Mesothelial cell of epicardium (in vitro differentiated cells): ENCODE results near the gene CHRND. TPM values are rescaled to one million over a fixed set of nuclear protein-coding genes. Genes with fewer than 3 reads are reported as not detected.

ENCODE experiments used
- DNase-seq, 2 experiments: peaks; one replicate each; pipeline ENCODE4 v3.0.0; 2021; ENCODE audit warnings: low spot score in 2 of 2; ENCODE audit not compliant: unreplicated experiment in 2 of 2
- H3K27ac Mint-ChIP-seq: 2 replicates; pipeline ENCODE4 v1.8.0; 2021; ENCODE audit warnings: mixed read lengths
- H3K27me3 Mint-ChIP-seq: 2 replicates; pipeline ENCODE4 v1.8.0; 2021; ENCODE audit warnings: low read depth, mixed read lengths
- H3K36me3 Mint-ChIP-seq: 2 replicates; pipeline ENCODE4 v1.8.0; 2021; ENCODE audit warnings: mixed read lengths
- H3K4me1 Mint-ChIP-seq: 2 replicates; pipeline ENCODE4 v1.8.0; 2021; ENCODE audit warnings: mixed read lengths
- H3K4me3 Mint-ChIP-seq: 2 replicates; pipeline ENCODE4 v1.8.0; 2021; ENCODE audit warnings: mild to moderate bottlenecking, moderate library complexity, mixed read lengths
- H3K9me3 Mint-ChIP-seq: 2 replicates; pipeline ENCODE4 v1.8.0; 2021; ENCODE audit warnings: mixed read lengths
- CTCF ChIP-seq: fragments of 200-600 bp; sonication (generic); IDR thresholded peaks from one replicate; pipeline ENCODE4 v1.5.0; 2021; ENCODE audit warnings: antibody characterized with exemption; ENCODE audit not compliant: unreplicated experiment
- total RNA-seq: library from RNA; stranded (reverse); gene quantifications from 3 replicates; pipeline ENCODE4 v1.2.1, GENCODE V29; 2021

CHRND gene
- total RNA-seq, 1 donor from 2014 or later, result not detected

DNA sequence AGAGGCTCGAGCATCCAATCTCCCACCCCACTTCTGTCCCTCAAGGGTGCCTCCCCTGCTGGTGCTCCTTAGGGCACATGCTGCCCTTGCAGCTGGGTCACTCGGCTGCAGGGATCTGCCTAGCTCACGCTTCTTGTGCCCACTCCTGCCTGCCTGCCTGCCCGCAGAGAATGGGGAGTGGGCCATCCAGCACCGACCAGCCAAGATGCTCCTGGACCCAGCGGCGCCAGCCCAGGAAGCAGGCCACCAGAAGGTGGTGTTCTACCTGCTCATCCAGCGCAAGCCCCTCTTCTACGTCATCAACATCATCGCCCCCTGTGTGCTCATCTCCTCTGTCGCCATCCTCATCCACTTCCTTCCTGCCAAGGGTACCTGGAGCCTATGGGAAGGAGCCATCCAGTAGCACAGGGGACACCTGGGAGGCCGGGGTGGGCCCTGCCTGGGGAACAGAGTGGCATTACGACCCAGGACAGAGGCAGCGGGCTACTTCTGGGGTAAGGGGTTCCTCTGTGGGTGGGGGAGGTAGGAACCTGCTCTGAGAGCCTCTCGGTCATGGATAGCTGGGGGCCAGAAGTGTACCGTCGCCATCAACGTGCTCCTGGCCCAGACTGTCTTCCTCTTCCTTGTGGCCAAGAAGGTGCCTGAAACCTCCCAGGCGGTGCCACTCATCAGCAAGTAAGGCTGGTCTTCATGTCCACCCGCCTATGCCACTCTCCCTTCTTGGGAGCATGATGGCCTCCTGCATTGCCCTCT lies 16.9 kb downstream of the CHRND start:
- no peak for TF ChIP-seq CTCF
- Mint-ChIP-seq H3K27ac (no peak overlapping the region), H3K4me1 (peaks cover 12% of the 10 kb centered on the region), H3K4me3 (no peak overlapping the region), H3K9me3 (peaks cover 4% of the 10 kb centered on the region), H3K36me3 (peaks cover 26% of the 10 kb centered on the region), H3K27me3 (no peaks in the 10 kb centered on the region)
- DNase-seq, result no peak

- H3K4me3 Mint-ChIP-seq, result no peak overlapping the region
- no peak for TF ChIP-seq CTCF
- H3K36me3 Mint-ChIP-seq, result peaks cover 32% of the 10 kb centered on the region
- DNase-seq, result no peak
- H3K27ac Mint-ChIP-seq, result no peak overlapping the region
- H3K27me3 Mint-ChIP-seq, result no peaks in the 10 kb centered on the region
- peaks cover 9% of the 10 kb centered on the region for H3K4me1 Mint-ChIP-seq
- H3K9me3 Mint-ChIP-seq, result peaks cover 10% of the 10 kb centered on the region
These were observed 17.5 kb downstream of the CHRND start for GRCh38 chr2:232543491-232543890.

GRCh38 chr2:232543928-232544631 lies 18.1 kb downstream of the CHRND start:
- Mint-ChIP-seq H3K27ac (no peak overlapping the region), H3K9me3 (peaks cover 16% of the 10 kb centered on the region), H3K27me3 (no peaks in the 10 kb centered on the region), H3K36me3 (peaks cover 38% of the 10 kb centered on the region), H3K4me1 (peaks cover 6% of the 10 kb centered on the region), H3K4me3 (no peak overlapping the region)
- no peak for TF ChIP-seq CTCF
- DNase-seq, result no peak

- no peak for DNase-seq
- Mint-ChIP-seq H3K4me3 (no peak overlapping the region), H3K9me3 (peaks cover 21% of the 10 kb centered on the region), H3K36me3 (peaks cover 41% of the 10 kb centered on the region), H3K27ac (no peak overlapping the region), H3K27me3 (no peaks in the 10 kb centered on the region), H3K4me1 (peaks cover 4% of the 10 kb centered on the region)
- TF ChIP-seq CTCF, result no peak
These were observed 18.7 kb downstream of the CHRND start for GRCh38 chr2:232544674-232545073.

DNA sequence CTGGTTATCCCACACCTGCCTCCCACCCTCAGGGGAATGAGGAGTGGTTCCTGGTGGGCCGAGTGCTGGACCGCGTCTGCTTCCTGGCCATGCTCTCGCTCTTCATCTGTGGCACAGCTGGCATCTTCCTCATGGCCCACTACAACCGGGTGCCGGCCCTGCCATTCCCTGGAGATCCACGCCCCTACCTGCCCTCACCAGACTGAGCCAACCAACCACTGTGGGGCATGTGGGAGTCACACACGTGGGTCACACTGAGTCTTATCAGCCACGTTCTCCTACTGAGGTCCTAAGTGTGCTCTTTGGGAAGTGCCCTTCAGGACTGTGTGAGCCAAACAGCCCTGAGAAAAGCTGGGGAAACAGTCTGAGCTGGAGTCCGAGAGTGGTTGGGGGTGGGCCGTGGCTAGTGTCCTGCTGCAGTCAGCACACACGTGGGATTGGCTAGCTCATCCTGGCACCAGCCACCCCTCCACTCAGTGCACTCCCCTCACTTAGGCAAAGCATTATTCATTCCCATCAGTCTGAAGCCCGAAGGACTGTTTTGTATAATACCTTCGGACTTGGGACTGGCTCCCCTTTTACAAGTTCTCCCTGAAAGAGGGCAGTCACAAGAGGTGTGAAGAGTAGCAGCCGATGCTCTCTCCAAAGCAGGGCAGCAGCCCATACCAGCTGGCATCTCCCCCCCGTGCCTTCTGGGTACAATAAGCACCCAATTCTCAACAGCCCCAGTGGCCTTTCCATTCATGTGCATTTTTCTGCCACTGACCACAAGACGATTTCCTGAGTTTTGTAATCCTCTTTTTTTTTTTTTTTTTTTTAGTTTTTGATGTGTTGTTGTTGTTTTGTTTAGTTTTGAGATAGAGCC lies 19.8 kb downstream of the CHRND start:
- H3K27ac Mint-ChIP-seq, result no peak overlapping the region
- H3K27me3 Mint-ChIP-seq, result no peaks in the 10 kb centered on the region
- peaks cover 8% of the 10 kb centered on the region for H3K4me1 Mint-ChIP-seq

More for the DNA sequence above, 19.8 kb downstream of the CHRND start:
- no peak for DNase-seq
- Mint-ChIP-seq H3K4me3 (no peak overlapping the region), H3K36me3 (peaks cover 42% of the 10 kb centered on the region), H3K9me3 (peaks cover 23% of the 10 kb centered on the region)
- no peak for TF ChIP-seq CTCF
